Fibroblast of lung (primary cell): ENCODE data around the gene DAD1.

Source experiments
- EZH2 ChIP-seq: IDR thresholded peaks from 2 replicates; pipeline ENCODE4 v1.5.1; 2012; ENCODE audit warnings: low read length, control low read depth, mild to moderate bottlenecking; ENCODE audit errors: missing control alignments
- TF ChIP-seq, protein P1 (sequence below), 2 donors: IDR thresholded peaks in 1 of 2; conservative IDR thresholded peaks in 1 of 2; 1 replicate in 1 of 2; 2 replicates in 1 of 2; pipeline ENCODE4 v1.5.1; 2011 to 2012; ENCODE audit warnings: low read length in 2 of 2, control low read depth in 1 of 2, inconsistent platforms in 1 of 2, low read depth in 1 of 2, mild to moderate bottlenecking in 1 of 2

DNA sequence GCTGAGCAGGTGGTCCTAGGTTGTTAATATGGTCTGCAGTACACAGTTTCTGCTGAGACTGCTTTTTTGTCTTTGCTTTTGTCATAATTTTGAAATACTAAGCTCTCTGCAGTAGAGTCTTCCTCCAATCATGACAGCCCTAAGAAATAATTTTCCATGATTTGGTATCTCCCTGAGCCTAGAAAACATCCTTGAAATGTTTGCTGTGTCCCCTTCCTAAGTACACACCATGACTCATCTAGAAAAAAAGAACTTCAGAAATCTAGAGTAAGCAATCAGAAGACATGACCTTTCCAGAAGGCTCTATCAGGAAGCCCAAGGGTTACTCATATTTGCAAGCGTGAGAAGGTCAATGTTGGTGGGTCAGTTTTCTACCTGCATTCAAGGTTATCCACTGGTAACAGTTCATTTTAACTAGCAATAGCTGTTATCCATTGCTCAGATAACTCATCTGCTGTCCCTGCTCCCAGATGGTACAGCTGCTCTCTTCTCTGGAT is 16.4 kb downstream of the DAD1 start:
- TF ChIP-seq, protein P1, sequence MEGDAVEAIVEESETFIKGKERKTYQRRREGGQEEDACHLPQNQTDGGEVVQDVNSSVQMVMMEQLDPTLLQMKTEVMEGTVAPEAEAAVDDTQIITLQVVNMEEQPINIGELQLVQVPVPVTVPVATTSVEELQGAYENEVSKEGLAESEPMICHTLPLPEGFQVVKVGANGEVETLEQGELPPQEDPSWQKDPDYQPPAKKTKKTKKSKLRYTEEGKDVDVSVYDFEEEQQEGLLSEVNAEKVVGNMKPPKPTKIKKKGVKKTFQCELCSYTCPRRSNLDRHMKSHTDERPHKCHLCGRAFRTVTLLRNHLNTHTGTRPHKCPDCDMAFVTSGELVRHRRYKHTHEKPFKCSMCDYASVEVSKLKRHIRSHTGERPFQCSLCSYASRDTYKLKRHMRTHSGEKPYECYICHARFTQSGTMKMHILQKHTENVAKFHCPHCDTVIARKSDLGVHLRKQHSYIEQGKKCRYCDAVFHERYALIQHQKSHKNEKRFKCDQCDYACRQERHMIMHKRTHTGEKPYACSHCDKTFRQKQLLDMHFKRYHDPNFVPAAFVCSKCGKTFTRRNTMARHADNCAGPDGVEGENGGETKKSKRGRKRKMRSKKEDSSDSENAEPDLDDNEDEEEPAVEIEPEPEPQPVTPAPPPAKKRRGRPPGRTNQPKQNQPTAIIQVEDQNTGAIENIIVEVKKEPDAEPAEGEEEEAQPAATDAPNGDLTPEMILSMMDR (conservative IDR thresholded peaks at IDR 0.05 in 1 of 2, IDR thresholded peaks at IDR 0.05 in 1 of 2; ENCODE audit: low read depth in 1 of 2, low read length in 2 of 2), result no peak
- TF ChIP-seq EZH2, result no peak
